GM08714 (cell line): ENCODE data around the gene ZKSCAN7.
"Not testable (repeated sequence)": the region's sequence is repeated elsewhere in the genome, so short reads cannot be mapped to it uniquely, and the experiment has no call there.

Experiments
- H3K4me3 ChIP-seq: fragments of 200-500 bp; sonication (Bioruptor generic); 2 replicates; pipeline ENCODE4 v1.5.1; 2014; ENCODE audit warnings: mild to moderate bottlenecking, low read length, inconsistent platforms
- ZNF274 ChIP-seq: IDR thresholded peaks from 2 replicates; pipeline ENCODE4 v1.6.1; 2012; ENCODE audit warnings: mild to moderate bottlenecking, low read depth, low read length

Gene ZKSCAN7

DNA sequence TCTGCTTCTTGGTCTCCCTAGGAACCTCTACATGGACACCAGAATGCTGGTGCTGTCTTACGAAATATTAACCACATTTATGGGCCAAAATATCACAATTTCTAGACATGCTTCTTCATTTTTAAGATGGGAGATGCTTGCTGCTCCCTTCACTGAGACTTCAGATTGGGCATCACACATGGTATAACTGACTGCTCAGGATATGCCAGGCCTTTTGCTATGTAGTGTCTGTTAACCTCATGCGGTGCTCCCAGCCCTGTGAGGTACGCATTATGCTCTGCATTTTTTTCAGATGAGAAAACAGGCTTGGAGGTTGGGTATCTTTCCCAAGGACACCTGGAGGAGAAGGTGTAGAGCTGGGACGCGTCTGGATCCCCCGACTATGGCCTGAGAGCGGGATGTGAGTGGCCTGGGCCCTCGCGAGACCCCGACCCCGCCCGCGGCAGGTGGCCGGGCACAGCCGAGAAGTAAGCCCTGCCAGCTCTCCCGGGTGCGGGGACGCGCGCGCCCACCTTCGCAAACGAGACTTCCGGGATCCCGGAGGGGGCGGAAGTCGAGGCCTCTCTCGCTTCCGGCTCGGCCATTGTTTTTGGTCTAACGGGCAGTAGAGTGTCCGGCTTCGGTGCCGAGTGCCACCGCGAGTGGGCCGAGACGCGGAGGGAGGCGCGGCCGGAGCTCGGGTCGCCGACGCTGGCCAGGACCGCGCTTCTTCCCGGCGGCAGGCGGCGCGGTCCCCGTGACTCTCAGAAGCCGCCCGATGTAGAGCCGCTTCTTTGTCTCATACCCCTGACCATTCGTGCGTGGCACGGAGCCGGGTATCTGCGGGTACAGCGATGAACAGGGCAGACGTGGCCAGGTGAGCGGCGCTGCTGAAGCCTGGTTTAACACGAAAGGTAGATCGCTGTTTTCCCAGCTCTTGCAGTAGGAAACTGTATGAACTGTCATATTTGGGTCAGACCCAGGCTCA is at the start of gene ZKSCAN7:
Gene ZKSCAN7 (plus strand): TSS at position 568 of the 967 bp plus-strand sequence. CDS start 1,855 bp downstream, outside the sequence.
- H3K4me3 ChIP-seq, result peak within 1 kb of the TSS; percentile 83; the same call in 1 of the 2 replicates
- no peak for TF ChIP-seq ZNF274

DNA sequence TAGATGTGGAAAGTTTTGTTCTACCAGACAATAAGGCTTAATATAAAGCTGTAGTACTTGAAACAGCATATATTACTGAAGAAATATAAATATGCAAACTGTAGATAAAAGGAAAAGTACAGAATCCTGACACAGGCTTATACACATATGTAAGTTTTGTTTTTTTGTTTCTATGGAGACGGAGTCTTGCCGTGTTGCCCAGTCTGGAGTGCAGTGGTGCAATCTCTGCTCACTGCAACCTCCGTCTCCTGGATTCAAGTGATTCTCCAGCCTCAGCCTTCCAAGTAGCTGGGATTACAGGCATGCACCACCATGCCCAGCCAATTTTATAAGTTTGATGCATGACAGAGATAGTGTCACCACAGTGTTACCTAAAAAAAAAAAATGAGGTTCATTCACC is 48.4 kb upstream of the ZKSCAN7 start:
- no peak for TF ChIP-seq ZNF274
- no peak overlapping the region for H3K4me3 ChIP-seq

DNA sequence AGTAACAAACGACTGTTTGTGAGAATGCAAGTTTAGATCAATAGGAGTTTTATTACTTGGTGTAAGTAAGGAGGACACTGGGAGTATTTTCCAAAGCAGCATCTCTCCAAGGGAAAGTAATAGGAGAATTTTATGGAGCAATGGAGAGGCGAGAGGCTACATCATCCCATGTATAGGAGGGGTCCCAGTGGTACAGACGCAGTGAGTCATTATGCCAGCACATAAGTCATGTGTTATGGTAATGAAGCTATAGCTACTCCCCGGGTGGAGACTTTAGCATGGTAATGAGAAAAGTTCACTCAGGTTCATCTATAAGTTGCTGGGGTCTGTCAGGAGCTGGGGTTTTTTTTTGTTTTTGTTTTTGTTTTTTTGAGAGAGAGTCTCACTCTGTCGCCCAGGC is 48.0 kb upstream of the ZKSCAN7 start:
- no peak overlapping the region for H3K4me3 ChIP-seq
- TF ChIP-seq ZNF274, result no peak

DNA sequence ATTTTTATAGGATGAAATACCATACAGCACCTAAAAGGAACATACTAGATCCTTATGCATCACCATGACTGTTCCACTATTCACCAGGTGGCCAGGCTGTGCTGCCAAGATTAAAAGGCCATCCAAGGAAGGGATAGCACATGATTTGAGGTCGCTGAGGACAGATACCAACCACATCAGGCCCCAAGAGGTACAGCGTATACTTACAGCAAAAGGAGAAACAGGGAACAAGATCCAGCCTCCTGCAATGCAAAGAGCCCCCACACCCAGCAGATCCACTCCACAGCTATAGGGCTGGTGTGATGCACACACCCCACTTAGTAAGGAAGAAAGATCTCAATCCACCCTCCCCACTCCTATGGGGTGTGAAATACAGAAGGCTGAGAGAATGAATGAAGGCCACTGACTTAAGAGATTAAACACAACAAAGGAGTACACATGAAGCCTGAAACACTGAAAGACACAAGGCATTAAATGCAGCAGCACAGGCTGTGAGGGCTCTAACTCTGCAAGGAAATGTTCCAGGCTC is 45.5 kb upstream of the ZKSCAN7 start:
- H3K4me3 ChIP-seq, result peak overlapping the region; percentile 100
- no peak for TF ChIP-seq ZNF274

DNA sequence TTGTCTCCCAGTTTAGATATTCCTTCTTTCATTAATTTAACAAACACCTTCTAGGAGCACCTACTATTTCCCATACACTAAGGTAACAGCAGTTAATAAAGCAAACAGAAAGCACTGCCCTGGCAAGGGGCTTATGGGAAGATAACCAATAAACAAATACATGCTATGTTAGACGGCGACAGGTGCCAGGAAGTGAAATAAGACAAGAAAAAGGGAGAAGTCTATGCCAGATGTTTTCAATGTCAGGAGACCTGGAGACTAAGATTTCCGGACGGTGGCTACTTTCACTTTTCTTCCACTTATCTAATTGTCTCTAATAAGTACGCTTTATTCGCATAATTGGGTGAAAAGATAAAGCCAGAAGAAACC is 45.0 kb upstream of the ZKSCAN7 start:
- TF ChIP-seq ZNF274, result no peak
- peak overlapping the region; percentile 100 for H3K4me3 ChIP-seq

DNA sequence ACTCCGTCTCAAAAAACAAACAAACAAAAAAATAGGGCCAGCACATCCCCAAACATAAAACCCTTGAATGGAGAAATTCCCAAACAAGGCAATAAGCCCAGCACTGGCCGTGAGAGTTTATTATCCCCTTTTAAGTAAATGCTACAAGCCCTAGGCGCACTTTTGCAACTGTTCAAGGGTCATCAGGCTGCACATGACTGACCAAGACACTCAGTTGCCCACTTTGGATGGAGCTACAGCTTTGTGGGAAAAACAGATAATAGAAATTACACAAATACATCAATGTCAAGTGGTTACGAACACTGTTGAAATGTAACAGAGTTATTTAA is 43.8 kb upstream of the ZKSCAN7 start:
- H3K4me3 ChIP-seq, result peak overlapping the region; percentile 76

DNA sequence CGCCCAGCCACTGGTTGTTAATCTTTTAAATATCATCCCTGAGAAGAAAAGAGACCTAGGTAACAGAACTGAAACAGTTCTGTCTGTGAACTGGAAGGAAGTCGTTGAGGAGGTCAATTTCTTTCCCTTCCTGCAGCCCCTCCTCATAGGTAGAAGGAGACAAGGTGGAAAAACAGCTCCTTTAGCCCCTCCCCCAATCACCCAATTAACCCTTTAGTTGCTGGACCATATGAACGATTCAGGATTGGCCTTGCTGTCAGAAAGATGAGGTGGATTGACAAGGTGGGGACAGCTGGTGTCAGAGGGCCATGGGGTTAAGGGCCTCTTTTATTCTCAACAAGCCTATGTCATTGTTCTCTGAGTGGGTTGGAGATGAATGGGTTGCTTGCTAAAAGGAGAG is 41.5 kb upstream of the ZKSCAN7 start:
- no peak for TF ChIP-seq ZNF274
- no peak overlapping the region for H3K4me3 ChIP-seq

More for the DNA sequence above, 43.8 kb upstream of the ZKSCAN7 start:
- no peak for TF ChIP-seq ZNF274

DNA sequence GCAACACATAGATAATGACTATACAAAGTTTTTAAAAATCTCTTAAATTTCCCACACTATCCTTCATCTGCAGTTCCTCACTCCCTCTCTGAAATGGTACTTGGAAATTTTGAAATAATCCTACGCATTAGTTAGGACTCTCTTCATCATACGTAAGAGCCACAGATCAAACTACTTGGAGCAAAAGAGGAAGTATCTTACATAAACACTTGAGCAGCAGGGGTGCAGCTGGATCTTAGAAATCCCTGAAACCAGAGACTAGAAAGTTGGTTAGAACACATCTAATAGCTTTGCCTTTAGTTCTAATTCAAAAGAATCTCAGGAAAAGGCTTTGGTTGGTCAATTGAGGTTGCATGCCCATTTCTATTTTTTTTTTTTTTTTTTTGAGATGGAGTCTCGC is 38.8 kb upstream of the ZKSCAN7 start:
- H3K4me3 ChIP-seq, result no peak overlapping the region

DNA sequence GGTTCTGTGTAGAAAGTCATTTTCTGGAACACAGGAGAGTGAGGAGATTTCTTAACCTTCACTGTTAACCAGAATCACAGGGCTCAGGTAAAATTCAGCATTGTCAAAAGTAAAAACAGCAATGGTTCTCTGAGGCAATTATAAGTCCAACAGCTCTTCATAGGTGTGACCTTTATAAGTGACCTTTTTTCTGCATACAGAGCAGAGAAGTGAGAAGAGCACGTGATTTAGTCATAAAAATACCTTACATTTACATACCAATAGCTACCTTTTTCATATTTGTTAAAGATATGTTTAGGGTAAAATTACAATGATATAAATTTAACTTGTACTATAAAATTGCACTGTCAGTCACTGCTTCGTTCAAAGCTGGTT is 36.2 kb upstream of the ZKSCAN7 start:
- no peak for TF ChIP-seq ZNF274
- no peak overlapping the region for H3K4me3 ChIP-seq

More for the DNA sequence above, 38.8 kb upstream of the ZKSCAN7 start:
- TF ChIP-seq ZNF274, result no peak

DNA sequence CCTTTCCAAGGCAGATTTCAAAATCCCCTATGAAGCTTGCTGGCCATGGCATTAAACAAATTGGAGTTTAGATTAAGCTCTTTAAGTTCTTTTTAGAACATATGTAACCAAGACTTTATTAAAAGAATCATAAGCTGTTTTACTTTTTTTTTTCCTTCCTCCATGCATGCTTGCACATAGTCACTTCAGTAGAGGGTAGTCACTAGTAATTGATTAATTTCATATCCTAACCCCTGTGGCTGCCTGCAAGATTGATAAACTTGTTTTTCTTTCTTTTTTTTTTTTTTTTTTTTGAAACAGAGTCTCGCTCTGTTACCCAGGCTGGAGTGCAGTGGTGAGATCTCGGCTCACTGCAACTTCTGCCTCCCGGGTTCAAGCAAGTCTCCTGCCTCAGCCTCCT is 33.3 kb upstream of the ZKSCAN7 start:
- no peak for TF ChIP-seq ZNF274
- no peak overlapping the region for H3K4me3 ChIP-seq

DNA sequence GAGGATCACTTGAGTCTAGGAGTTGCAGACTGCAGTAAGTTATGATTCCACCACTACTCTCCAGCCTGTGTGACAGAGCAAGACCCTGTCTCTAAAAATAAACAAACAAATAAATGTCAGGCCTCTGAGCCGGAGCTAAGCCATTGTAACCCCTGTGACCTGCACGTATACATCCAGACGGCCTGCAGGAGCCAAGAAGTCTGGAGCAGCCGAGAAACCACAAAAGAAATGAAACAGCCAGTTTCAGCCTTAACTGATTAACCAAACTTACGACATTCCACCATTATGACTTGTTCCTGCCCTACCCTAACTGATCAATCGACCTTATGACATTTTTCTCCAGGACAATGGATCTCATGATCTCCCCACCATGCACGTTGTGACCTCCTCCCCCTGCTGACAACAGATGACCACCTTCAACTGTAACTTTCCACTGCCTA is 32.5 kb upstream of the ZKSCAN7 start:
- no peak for TF ChIP-seq ZNF274
- H3K4me3 ChIP-seq, result no peak overlapping the region

DNA sequence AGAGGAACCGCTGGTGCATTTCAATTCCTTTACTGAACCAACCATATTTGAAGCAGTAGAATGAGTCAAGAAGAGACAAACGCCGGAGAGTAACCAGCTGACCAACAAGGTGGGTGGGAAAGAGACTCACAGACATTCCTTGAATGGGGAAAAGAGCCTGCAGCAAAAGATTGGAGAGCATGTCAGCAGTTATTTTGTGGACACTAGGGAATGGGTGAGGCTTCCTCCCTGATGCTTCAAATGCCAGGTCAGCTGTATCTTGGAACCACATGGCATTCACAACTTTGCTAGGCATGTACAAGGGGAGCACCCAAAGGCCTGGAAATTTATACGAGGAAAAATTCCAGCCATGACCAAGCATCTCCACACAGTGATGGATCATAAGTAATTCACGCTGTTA is 29.9 kb upstream of the ZKSCAN7 start:
- TF ChIP-seq ZNF274, result no peak
- no peak overlapping the region for H3K4me3 ChIP-seq

DNA sequence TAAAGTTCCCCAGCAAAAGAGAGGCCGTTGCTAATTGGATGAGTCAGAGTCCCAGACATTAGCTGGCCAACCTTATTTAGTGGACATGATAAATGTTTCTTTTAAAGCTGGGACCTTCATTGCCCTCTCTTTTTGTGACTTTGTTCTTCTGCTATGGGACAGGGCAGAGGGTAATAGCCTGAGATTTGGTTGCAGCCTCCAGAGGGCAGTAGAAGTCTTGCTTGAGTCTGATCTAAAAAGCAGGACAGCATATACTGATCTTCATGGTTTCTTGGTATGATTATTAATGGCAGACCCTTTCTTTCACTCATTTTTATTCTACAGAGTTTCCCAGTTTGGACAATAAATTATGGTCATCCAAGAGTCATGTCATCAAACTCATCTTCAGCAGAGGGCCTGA is 25.1 kb upstream of the ZKSCAN7 start:
- TF ChIP-seq ZNF274, result no peak
- H3K4me3 ChIP-seq, result no peak overlapping the region

DNA sequence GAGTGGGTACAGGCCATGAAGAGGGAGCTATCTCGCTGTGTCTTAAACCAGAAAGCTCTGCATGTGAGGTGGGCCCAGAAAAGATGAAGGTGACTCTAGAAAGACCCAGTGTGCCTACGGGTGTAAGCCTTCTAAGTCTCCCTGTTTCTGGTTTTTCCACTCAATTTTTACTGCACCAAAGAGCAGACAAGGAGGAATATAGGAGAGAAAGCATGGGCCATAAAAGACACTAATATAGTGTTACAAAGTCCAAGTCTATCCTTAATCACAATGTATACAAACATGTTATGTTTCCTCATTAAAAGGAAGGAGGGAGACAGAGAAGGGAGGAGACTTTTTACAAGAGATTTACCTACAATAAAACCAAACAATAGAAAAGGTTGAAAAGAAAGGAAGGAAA is 24.1 kb upstream of the ZKSCAN7 start:
- no peak overlapping the region for H3K4me3 ChIP-seq
- TF ChIP-seq ZNF274, result no peak

DNA sequence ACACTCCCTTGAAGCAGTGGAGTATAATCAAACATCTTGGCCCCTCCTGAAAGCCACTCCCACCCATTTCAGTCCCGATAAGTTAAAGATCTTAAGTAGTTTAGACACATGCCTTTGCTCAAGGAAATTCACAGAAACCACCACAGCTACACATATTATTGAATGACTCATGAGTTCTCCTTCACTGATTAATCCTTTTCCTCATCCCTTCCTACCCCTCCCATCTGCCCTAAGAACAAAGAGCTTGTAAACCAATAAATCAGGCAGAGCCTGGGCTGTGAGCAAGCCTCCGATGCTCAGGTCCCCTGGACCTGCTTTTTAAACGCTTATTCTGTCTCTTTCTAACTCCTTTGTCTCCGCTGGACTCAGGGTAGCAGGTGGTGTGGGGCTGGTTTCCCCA is 20.3 kb upstream of the ZKSCAN7 start:
- H3K4me3 ChIP-seq, result not testable (repeated sequence)
